Esophagus (tissue), 2 donors: ENCODE data around the gene NELFB. TPM values are rescaled to one million over a fixed set of nuclear protein-coding genes. Genes with fewer than 3 reads are reported as not detected.

Experiments
- H3K27ac ChIP-seq, 2 donors: one replicate each; pipeline ENCODE4 v1.5.1; 2013; ENCODE audit warnings: low read depth in 2 of 2, mild to moderate bottlenecking in 2 of 2, inconsistent platforms in 1 of 2, low read length in 1 of 2, moderate library complexity in 1 of 2
- H3K27me3 ChIP-seq, 2 donors: one replicate each; pipeline ENCODE4 v1.6.1; 2013; ENCODE audit warnings: low read length in 2 of 2, control low read depth in 1 of 2, mild to moderate bottlenecking in 1 of 2; ENCODE audit not compliant: insufficient read depth in 2 of 2, control insufficient read depth in 1 of 2
- H3K36me3 ChIP-seq, 2 donors: one replicate each; pipeline ENCODE4 v1.6.1; 2013; ENCODE audit warnings: low read length in 1 of 2; ENCODE audit not compliant: control insufficient read depth in 2 of 2, insufficient read depth in 2 of 2
- H3K4me1 ChIP-seq, 2 donors: one replicate each; pipeline ENCODE4 v1.6.1; 2013; ENCODE audit warnings: low read length in 1 of 2; ENCODE audit not compliant: control insufficient read depth in 2 of 2, insufficient read depth in 2 of 2
- H3K4me3 ChIP-seq, 2 donors: one replicate each; pipeline ENCODE4 v1.5.1; 2013; ENCODE audit warnings: low read length in 2 of 2, mild to moderate bottlenecking in 2 of 2, low read depth in 1 of 2, moderate library complexity in 1 of 2
- H3K9me3 ChIP-seq, 2 donors: one replicate each; pipeline ENCODE4 v1.6.1; 2013; ENCODE audit warnings: mild to moderate bottlenecking in 2 of 2, low read depth in 1 of 2, low read length in 1 of 2, moderate library complexity in 1 of 2; ENCODE audit not compliant: control insufficient read depth in 2 of 2, insufficient read depth in 1 of 2
- whole genome bisulfite sequencing, 2 donors: extraction: QIAGEN DNeasy Blood & Tissue Kit; methylation state at CpG; one replicate each; pipeline ENCODE4 v1.1.7; 2013; 5-methylcytosine and 5-hydroxymethylcytosine counted together
- polyA plus RNA-seq, 2 donors: library from polyadenylated mRNA; stranded (reverse); fragments of 200-250 nt; gene quantifications; one replicate each; pipeline ENCODE4 v1.2.3, GENCODE V29; 2013
- donor health status: healthy with polysubstance abuse.
- donor health status: Bipolar disorder and iron deficiency.

The NELFB gene
- polyA plus RNA-seq, 2 donors = 31.7 to 34.7 TPM

DNA sequence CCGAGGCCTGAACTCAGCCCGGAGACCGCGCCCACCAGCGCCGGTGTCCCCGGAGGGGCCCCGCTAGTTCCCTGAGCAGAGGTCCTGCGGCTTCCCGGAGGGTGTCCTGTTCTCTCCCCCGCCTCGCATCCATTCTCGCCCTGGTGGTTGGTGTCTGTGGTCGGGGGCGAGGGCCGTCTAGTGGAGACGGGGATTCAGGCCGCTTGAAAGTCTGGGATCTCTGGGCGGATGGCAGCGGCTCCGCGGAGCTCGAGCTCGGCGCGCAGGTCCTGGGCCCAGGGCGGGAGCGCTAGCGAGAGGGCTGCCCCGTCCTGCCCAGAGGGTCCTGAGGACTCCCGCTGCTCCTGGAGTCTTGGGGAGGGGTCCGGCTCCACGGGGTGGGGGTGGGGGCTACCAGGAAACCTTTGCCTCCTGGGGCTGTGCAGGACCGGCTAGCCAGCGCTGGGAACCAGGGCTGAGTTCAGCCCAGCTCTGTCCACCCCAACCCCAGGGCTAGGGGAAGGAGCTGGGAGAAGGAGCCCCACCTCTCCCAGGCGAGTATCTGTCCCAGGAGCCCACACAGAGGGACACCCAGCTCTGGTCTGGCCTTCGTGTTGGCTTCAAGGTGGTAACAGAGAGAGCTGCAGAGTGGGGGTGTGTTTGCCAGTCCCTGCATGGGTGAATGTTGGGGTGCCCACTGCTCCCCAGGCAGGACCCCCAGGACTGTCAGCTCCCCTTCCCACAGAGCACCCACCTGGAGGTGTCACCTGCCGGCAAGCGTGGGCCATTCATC lies 26.4 kb downstream of the NELFB start:
- H3K4me3 ChIP-seq = no peak overlapping the region
- H3K4me1 ChIP-seq = peaks cover 0 to 17% of the 10 kb centered on the region in 2 donors
- peaks cover 0 to 6% of the 10 kb centered on the region in 2 donors for H3K36me3 ChIP-seq
- WGBS, 2 donors = 49 to 72% methylated on average over 31 to 39 of the region's 39 CpGs
- H3K27ac ChIP-seq = no peak overlapping the region
- H3K9me3 ChIP-seq = peaks cover 0 to 3% of the 10 kb centered on the region in 2 donors
- H3K27me3 ChIP-seq = peaks cover 0 to 11% of the 10 kb centered on the region in 2 donors

GRCh38 chr9:137286975-137287383 lies 31.9 kb downstream of the NELFB start:
- 44 to 46% methylated on average over 14 of the region's 14 CpGs for WGBS, 2 donors

DNA sequence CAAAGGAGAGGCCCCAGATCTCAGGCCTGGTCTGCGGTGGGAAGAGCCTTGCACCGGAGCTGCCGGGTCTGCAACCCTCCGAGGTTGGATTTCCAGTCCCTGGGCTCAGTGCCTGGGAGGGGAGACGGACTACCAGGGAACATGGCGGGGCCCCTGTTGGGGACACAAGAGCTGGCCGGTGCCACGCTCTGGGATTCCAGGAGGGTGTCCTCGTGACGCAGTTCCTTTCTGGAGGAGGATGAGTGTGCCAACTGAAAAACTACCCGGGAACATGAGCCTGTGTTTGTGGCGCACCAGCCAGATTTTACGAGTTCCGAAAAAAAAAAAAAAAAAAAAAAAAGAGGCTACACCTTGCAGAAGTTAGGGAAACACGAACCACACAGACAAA lies 38.0 kb downstream of the NELFB start:
- Histone ChIP-seq H3K4me3 (no peak overlapping the region), H3K9me3 (no peaks in the 10 kb centered on the region), H3K27ac (no peak overlapping the region), H3K4me1 (peaks cover 0 to 5% of the 10 kb centered on the region in 2 donors), H3K36me3 (no peaks in the 10 kb centered on the region), H3K27me3 (no peaks in the 10 kb centered on the region)
- 62 to 68% methylated on average over 15 of the region's 15 CpGs for WGBS, 2 donors

More at GRCh38 chr9:137286975-137287383, 31.9 kb downstream of the NELFB start:
- no peaks in the 10 kb centered on the region for H3K4me1 ChIP-seq
- no peak overlapping the region for H3K4me3 ChIP-seq
- no peaks in the 10 kb centered on the region for H3K9me3 ChIP-seq
- H3K27ac ChIP-seq = no peak overlapping the region
- no peaks in the 10 kb centered on the region for H3K27me3 ChIP-seq
- no peaks in the 10 kb centered on the region for H3K36me3 ChIP-seq

DNA sequence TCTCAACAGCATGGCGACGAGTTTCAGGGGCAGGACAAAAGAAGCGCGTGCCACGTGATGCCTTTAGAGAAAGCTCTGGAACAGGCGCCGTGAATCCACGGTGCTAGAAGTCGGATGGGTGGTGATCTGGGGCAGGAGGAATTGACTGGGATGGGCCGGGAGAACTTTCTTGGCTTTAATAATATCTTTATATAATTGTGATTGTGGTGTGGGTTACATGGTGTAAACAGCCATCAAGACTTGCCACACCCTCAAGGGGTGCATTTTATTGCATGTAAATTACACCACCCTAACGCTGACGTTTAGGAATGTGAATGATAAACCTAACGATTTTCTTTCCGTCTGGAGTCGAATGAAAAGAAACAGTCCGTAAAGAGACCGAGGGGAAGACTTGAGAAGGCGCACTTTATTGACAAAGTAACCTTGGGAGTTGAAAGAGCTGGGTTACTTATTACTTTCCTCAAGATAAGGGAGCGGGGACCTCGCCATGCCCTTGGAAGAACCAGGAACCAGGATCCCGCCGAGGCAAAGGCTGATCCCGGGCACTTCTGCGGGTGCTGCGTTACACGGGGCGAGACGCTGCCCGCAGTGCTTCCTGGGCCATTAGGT lies 38.5 kb downstream of the NELFB start:
- H3K27me3 ChIP-seq = no peaks in the 10 kb centered on the region

GRCh38 chr9:137294091-137294680 lies 39.1 kb downstream of the NELFB start:
- H3K4me1 ChIP-seq = peaks cover 0 to 5% of the 10 kb centered on the region in 2 donors
- no peaks in the 10 kb centered on the region for H3K27me3 ChIP-seq

More for the DNA sequence above, 38.5 kb downstream of the NELFB start:
- WGBS, 2 donors = 45 to 50% methylated on average over 29 of the region's 29 CpGs
- H3K4me3 ChIP-seq = peak overlapping the region in 1 of 2 donors; percentile 29
- no peaks in the 10 kb centered on the region for H3K36me3 ChIP-seq
- peaks cover 0 to 5% of the 10 kb centered on the region in 2 donors for H3K4me1 ChIP-seq
- H3K9me3 ChIP-seq = no peaks in the 10 kb centered on the region
- H3K27ac ChIP-seq = no peak overlapping the region

GRCh38 chr9:137294681-137295237 lies 39.6 kb downstream of the NELFB start:
- 24 to 25% methylated on average over 34 to 35 of the region's 35 CpGs for WGBS, 2 donors
- H3K27me3 ChIP-seq = no peaks in the 10 kb centered on the region
- H3K4me3 ChIP-seq = peak overlapping the region; percentile 18 to 49
- H3K4me1 ChIP-seq = peaks cover 0 to 5% of the 10 kb centered on the region in 2 donors
- no peak overlapping the region for H3K27ac ChIP-seq
- H3K36me3 ChIP-seq = peaks cover 0 to 2% of the 10 kb centered on the region in 2 donors
- H3K9me3 ChIP-seq = no peaks in the 10 kb centered on the region

More at GRCh38 chr9:137294091-137294680, 39.1 kb downstream of the NELFB start:
- Histone ChIP-seq H3K27ac (no peak overlapping the region), H3K4me3 (peak overlapping the region in 1 of 2 donors; percentile 29), H3K9me3 (no peaks in the 10 kb centered on the region), H3K36me3 (no peaks in the 10 kb centered on the region)
- WGBS, 2 donors = 28 to 29% methylated on average over 11 of the region's 11 CpGs

- WGBS, 2 donors = 2 to 6% methylated on average over 20 to 76 of the region's 76 CpGs
- Histone ChIP-seq H3K36me3 (peaks cover 0 to 2% of the 10 kb centered on the region in 2 donors), H3K27ac (no peak overlapping the region), H3K9me3 (no peaks in the 10 kb centered on the region), H3K4me1 (peaks cover 0 to 5% of the 10 kb centered on the region in 2 donors), H3K4me3 (peak overlapping the region; percentile 36 to 49), H3K27me3 (no peaks in the 10 kb centered on the region)
Observed at GRCh38 chr9:137295238-137295811, 40.2 kb downstream of the NELFB start.

DNA sequence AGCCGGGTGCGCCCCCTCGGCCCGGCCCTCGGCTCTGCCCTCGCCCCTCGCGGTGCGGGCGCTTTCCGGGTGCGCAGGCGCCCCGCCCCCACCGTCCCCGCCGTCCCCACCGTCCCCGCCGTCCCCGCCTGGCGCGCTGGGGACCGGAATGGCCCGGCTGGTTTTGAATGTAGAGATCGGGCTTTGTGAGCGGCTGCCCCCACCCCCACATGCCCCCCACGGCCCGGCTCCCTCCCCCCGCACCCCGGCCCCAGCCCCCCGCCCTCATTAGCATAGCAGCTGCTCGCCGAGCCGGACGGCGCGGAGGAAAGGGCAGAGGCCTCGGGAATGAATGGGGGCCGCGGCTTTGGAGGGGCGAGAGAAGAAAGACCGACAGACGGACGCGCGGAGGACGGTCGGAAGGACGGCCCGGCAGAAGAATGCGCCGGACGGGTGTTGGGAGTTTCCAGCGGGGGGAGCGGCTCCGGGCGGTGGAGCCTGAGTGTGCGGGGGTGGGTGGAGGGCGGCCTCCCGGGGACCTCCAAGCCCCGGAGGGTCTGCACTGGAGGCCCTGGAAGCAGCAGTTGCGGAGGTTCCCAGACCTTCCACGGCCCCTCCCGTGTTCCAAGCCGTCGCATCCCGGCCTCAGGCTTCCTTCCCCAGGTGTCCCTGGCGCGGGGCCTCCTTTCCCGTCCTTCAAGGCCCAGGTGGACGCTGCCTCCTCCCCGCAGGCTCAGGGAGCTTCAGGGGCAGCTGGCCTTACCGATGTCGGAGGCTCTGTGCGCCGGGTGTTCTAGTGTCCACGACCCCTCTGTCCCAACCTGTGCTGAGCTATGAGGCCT lies 40.9 kb downstream of the NELFB start:
- Histone ChIP-seq H3K4me1 (peaks cover 0 to 5% of the 10 kb centered on the region in 2 donors), H3K9me3 (no peaks in the 10 kb centered on the region), H3K27ac (peak overlapping the region; percentile 37 to 43), H3K27me3 (no peaks in the 10 kb centered on the region), H3K36me3 (peaks cover 0 to 2% of the 10 kb centered on the region in 2 donors), H3K4me3 (peak overlapping the region; percentile 36 to 49)
- WGBS, 2 donors = 8 to 10% methylated on average over 66 to 78 of the region's 78 CpGs
